Testis (tissue), 2 donors: ENCODE measurements around the gene SAMD4A.

ENCODE experiments used
- POLR2A ChIP-seq: fragments of 450-650 bp; IDR thresholded peaks from one replicate; pipeline ENCODE4 v1.6.1; 2017; ENCODE audit warnings: antibody characterized with exemption, mild to moderate bottlenecking, moderate library complexity
- TF ChIP-seq, protein P1 (sequence below), 3 experiments: fragments of 450-650 bp in 2 of 3; fragments of 200-600 bp in 1 of 3; sonication (generic) in 1 of 3; IDR thresholded peaks; one replicate each; pipeline ENCODE4 v1.5.1; 2016 to 2019; ENCODE audit warnings: antibody characterized with exemption in 3 of 3, mild to moderate bottlenecking in 2 of 3, moderate library complexity in 1 of 3

DNA sequence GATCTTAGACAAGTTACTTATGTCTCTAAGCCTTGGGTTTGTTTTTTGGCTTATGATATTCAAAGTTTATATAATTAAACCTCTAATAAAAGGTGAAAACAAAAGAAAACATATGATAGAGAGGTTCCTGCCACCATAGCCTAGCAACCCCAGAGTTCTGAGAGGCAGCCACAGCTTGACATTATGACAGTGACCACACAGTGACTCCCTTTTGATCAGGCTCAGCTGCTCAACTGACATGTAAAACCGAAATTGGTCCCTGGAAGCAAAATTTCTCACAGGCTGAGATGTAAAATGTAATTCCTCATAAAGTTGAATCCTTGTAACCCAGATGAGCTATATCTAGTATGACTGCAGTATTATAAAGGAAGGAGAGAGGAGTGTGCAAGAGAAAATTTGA is 227.2 kb downstream of the SAMD4A start:
- TF ChIP-seq, protein P1, sequence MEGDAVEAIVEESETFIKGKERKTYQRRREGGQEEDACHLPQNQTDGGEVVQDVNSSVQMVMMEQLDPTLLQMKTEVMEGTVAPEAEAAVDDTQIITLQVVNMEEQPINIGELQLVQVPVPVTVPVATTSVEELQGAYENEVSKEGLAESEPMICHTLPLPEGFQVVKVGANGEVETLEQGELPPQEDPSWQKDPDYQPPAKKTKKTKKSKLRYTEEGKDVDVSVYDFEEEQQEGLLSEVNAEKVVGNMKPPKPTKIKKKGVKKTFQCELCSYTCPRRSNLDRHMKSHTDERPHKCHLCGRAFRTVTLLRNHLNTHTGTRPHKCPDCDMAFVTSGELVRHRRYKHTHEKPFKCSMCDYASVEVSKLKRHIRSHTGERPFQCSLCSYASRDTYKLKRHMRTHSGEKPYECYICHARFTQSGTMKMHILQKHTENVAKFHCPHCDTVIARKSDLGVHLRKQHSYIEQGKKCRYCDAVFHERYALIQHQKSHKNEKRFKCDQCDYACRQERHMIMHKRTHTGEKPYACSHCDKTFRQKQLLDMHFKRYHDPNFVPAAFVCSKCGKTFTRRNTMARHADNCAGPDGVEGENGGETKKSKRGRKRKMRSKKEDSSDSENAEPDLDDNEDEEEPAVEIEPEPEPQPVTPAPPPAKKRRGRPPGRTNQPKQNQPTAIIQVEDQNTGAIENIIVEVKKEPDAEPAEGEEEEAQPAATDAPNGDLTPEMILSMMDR (IDR thresholded peaks at IDR 0.05) = no peak
- TF ChIP-seq POLR2A = no peak
